ENCODE data around the gene IL3RA.

The IL3RA gene

GRCh38 chrX:1416327-1416784, 79.8 kb downstream of the IL3RA start:
- H2BK120ac ChIP-seq (ENCODE audit: insufficient read depth, low read length, poor library complexity): no peak overlapping the region
- no peaks in the 10 kb centered on the region for H3K4me1 ChIP-seq (ENCODE audit: control insufficient read depth in 1 of 2, insufficient read depth in 2 of 2, low read length in 2 of 2)
- H3K4me3 ChIP-seq (ENCODE audit: low read depth, low read length): peak overlapping the region; percentile 60
- peaks cover 48 to 65% of the 10 kb centered on the region in 2 experiments for H3K36me3 ChIP-seq (ENCODE audit: control insufficient read depth in 1 of 2, insufficient read depth in 2 of 2, low read length in 2 of 2)
- H3K23ac ChIP-seq (ENCODE audit: low read length): no peak overlapping the region
- H2AK5ac ChIP-seq (ENCODE audit: low read length): no peak overlapping the region
- no peaks in the 10 kb centered on the region for H3K79me2 ChIP-seq (ENCODE audit: control insufficient read depth, insufficient read depth, low read length, poor library complexity)
- H2BK12ac ChIP-seq (ENCODE audit: low read length): no peak overlapping the region
- H3K27me3 ChIP-seq (ENCODE audit: insufficient read depth, low read length): no peaks in the 10 kb centered on the region
- H4K91ac ChIP-seq (ENCODE audit: low read depth, low read length): no peak overlapping the region
- H3K9ac ChIP-seq (ENCODE audit: low read length): no peak overlapping the region
- H4K8ac ChIP-seq (ENCODE audit: low read depth, low read length): no peak overlapping the region
- no peak overlapping the region for H3K4ac ChIP-seq (ENCODE audit: low read depth, low read length)
- H3K27ac ChIP-seq (ENCODE audit: low read depth, low read length): no peak overlapping the region
- H2AFZ ChIP-seq (ENCODE audit: insufficient read depth, low read length, poor library complexity): no peak overlapping the region
- no peak overlapping the region for H4K12ac ChIP-seq (ENCODE audit: low read depth, low read length)
- H3K18ac ChIP-seq (ENCODE audit: low read length): no peak overlapping the region
- DNase-seq: no peak
- no CpG with 5 or more reads among the region's 15 CpGs for WGBS (ENCODE audit: extremely low coverage, insufficient coverage, insufficient read length)
- peaks cover 14% of the 10 kb centered on the region for H3K9me3 ChIP-seq (ENCODE audit: insufficient read depth, low read depth, low read length)
- H3K79me1 ChIP-seq (ENCODE audit: low read length): no peaks in the 10 kb centered on the region
- no peak overlapping the region for H2BK5ac ChIP-seq (ENCODE audit: low read depth, low read length, poor library complexity)
- no peak overlapping the region for H3K4me2 ChIP-seq (ENCODE audit: low read length)
- H3K14ac ChIP-seq (ENCODE audit: low read length): no peak overlapping the region

GRCh38 chrX:1416965-1417760, 80.6 kb downstream of the IL3RA start:
- H3K4me2 ChIP-seq (ENCODE audit: low read length): no peak overlapping the region

GRCh38 chrX:1417921-1418771, 81.6 kb downstream of the IL3RA start:
- no CpG with 5 or more reads among the region's 20 CpGs for WGBS (ENCODE audit: extremely low coverage, insufficient coverage, insufficient read length)
- Histone ChIP-seq H3K36me3 (ENCODE audit: control insufficient read depth in 1 of 2, insufficient read depth in 2 of 2, low read length in 2 of 2) (peaks cover 45 to 65% of the 10 kb centered on the region in 2 experiments), H3K79me2 (ENCODE audit: control insufficient read depth, insufficient read depth, low read length, poor library complexity) (no peaks in the 10 kb centered on the region), H3K4me2 (ENCODE audit: low read length) (no peak overlapping the region), H3K14ac (ENCODE audit: low read length) (no peak overlapping the region), H4K8ac (ENCODE audit: low read depth, low read length) (no peak overlapping the region), H3K18ac (ENCODE audit: low read length) (no peak overlapping the region), H3K23ac (ENCODE audit: low read length) (no peak overlapping the region), H3K4ac (ENCODE audit: low read depth, low read length) (no peak overlapping the region), H3K4me1 (ENCODE audit: control insufficient read depth in 1 of 2, insufficient read depth in 2 of 2, low read length in 2 of 2) (no peaks in the 10 kb centered on the region), H3K27me3 (ENCODE audit: insufficient read depth, low read length) (no peaks in the 10 kb centered on the region), H2BK120ac (ENCODE audit: insufficient read depth, low read length, poor library complexity) (no peak overlapping the region), H3K79me1 (ENCODE audit: low read length) (no peaks in the 10 kb centered on the region), H3K9ac (ENCODE audit: low read length) (no peak overlapping the region), H4K12ac (ENCODE audit: low read depth, low read length) (no peak overlapping the region), H3K9me3 (ENCODE audit: insufficient read depth, low read depth, low read length) (peaks cover 24% of the 10 kb centered on the region), H2BK12ac (ENCODE audit: low read length) (no peak overlapping the region), H2AK5ac (ENCODE audit: low read length) (no peak overlapping the region), H2BK5ac (ENCODE audit: low read depth, low read length, poor library complexity) (no peak overlapping the region), H3K27ac (ENCODE audit: low read depth, low read length) (no peak overlapping the region), H2AFZ (ENCODE audit: insufficient read depth, low read length, poor library complexity) (no peak overlapping the region), H3K4me3 (ENCODE audit: low read depth, low read length) (no peak overlapping the region), H4K91ac (ENCODE audit: low read depth, low read length) (no peak overlapping the region)
- DNase-seq: no peak

More at GRCh38 chrX:1416965-1417760, 80.6 kb downstream of the IL3RA start:
- no peak overlapping the region for H3K9ac ChIP-seq (ENCODE audit: low read length)
- H3K79me1 ChIP-seq (ENCODE audit: low read length): no peaks in the 10 kb centered on the region
- H3K9me3 ChIP-seq (ENCODE audit: insufficient read depth, low read depth, low read length): peaks cover 21% of the 10 kb centered on the region
- no peak overlapping the region for H4K12ac ChIP-seq (ENCODE audit: low read depth, low read length)
- H4K8ac ChIP-seq (ENCODE audit: low read depth, low read length): no peak overlapping the region
- no peak overlapping the region for H3K4ac ChIP-seq (ENCODE audit: low read depth, low read length)
- no peak overlapping the region for H3K14ac ChIP-seq (ENCODE audit: low read length)
- H2BK5ac ChIP-seq (ENCODE audit: low read depth, low read length, poor library complexity): no peak overlapping the region
- no peak overlapping the region for H4K91ac ChIP-seq (ENCODE audit: low read depth, low read length)
- no peaks in the 10 kb centered on the region for H3K79me2 ChIP-seq (ENCODE audit: control insufficient read depth, insufficient read depth, low read length, poor library complexity)
- no peak overlapping the region for H2BK120ac ChIP-seq (ENCODE audit: insufficient read depth, low read length, poor library complexity)
- no peak overlapping the region for H2AFZ ChIP-seq (ENCODE audit: insufficient read depth, low read length, poor library complexity)
- no peak overlapping the region for H3K18ac ChIP-seq (ENCODE audit: low read length)
- no peak overlapping the region for H2AK5ac ChIP-seq (ENCODE audit: low read length)
- H2BK12ac ChIP-seq (ENCODE audit: low read length): no peak overlapping the region
- no CpG with 5 or more reads among the region's 14 CpGs for WGBS (ENCODE audit: extremely low coverage, insufficient coverage, insufficient read length)
- peak overlapping the region; percentile 60 for H3K4me3 ChIP-seq (ENCODE audit: low read depth, low read length)
- no peaks in the 10 kb centered on the region for H3K4me1 ChIP-seq (ENCODE audit: control insufficient read depth in 1 of 2, insufficient read depth in 2 of 2, low read length in 2 of 2)
- DNase-seq: no peak
- no peak overlapping the region for H3K27ac ChIP-seq (ENCODE audit: low read depth, low read length)
- no peak overlapping the region for H3K23ac ChIP-seq (ENCODE audit: low read length)
- H3K27me3 ChIP-seq (ENCODE audit: insufficient read depth, low read length): no peaks in the 10 kb centered on the region
- peaks cover 48 to 66% of the 10 kb centered on the region in 2 experiments for H3K36me3 ChIP-seq (ENCODE audit: control insufficient read depth in 1 of 2, insufficient read depth in 2 of 2, low read length in 2 of 2)

- no CpG with 5 or more reads among the region's 29 CpGs for WGBS (ENCODE audit: extremely low coverage, insufficient coverage, insufficient read length)
- no peak overlapping the region for H4K12ac ChIP-seq (ENCODE audit: low read depth, low read length)
- no peaks in the 10 kb centered on the region for H3K4me1 ChIP-seq (ENCODE audit: control insufficient read depth in 1 of 2, insufficient read depth in 2 of 2, low read length in 2 of 2)
- no peak overlapping the region for H3K27ac ChIP-seq (ENCODE audit: low read depth, low read length)
- no peaks in the 10 kb centered on the region for H3K79me1 ChIP-seq (ENCODE audit: low read length)
- no peak overlapping the region for H2BK120ac ChIP-seq (ENCODE audit: insufficient read depth, low read length, poor library complexity)
- H3K27me3 ChIP-seq (ENCODE audit: insufficient read depth, low read length): no peaks in the 10 kb centered on the region
- H3K4ac ChIP-seq (ENCODE audit: low read depth, low read length): no peak overlapping the region
- no peak overlapping the region for H2AK5ac ChIP-seq (ENCODE audit: low read length)
- no peak overlapping the region for H3K14ac ChIP-seq (ENCODE audit: low read length)
- H3K79me2 ChIP-seq (ENCODE audit: control insufficient read depth, insufficient read depth, low read length, poor library complexity): no peaks in the 10 kb centered on the region
- no peak overlapping the region for H2BK12ac ChIP-seq (ENCODE audit: low read length)
- H3K4me3 ChIP-seq (ENCODE audit: low read depth, low read length): no peak overlapping the region
- no peak overlapping the region for H3K9ac ChIP-seq (ENCODE audit: low read length)
- DNase-seq: no peak
- H4K8ac ChIP-seq (ENCODE audit: low read depth, low read length): no peak overlapping the region
- no peak overlapping the region for H2BK5ac ChIP-seq (ENCODE audit: low read depth, low read length, poor library complexity)
- no peak overlapping the region for H4K91ac ChIP-seq (ENCODE audit: low read depth, low read length)
- H3K4me2 ChIP-seq (ENCODE audit: low read length): no peak overlapping the region
- no peak overlapping the region for H3K18ac ChIP-seq (ENCODE audit: low read length)
- H2AFZ ChIP-seq (ENCODE audit: insufficient read depth, low read length, poor library complexity): no peak overlapping the region
- H3K36me3 ChIP-seq (ENCODE audit: control insufficient read depth in 1 of 2, insufficient read depth in 2 of 2, low read length in 2 of 2): peaks cover 44 to 63% of the 10 kb centered on the region in 2 experiments
- peaks cover 27% of the 10 kb centered on the region for H3K9me3 ChIP-seq (ENCODE audit: insufficient read depth, low read depth, low read length)
- H3K23ac ChIP-seq (ENCODE audit: low read length): no peak overlapping the region
These were observed 82.4 kb downstream of the IL3RA start for GRCh38 chrX:1418901-1419544.
